ENCODE data around the gene ARMS2. TPM values are rescaled to one million over a fixed set of nuclear protein-coding genes. Genes with fewer than 3 reads are reported as not detected.

ARMS2 gene
- total RNA-seq, 1 donor: not detected

GRCh38 chr10:122445904-122446303, 8.5 kb upstream of the ARMS2 start:
- Histone ChIP-seq H3K27ac (ENCODE audit: low read depth, low read length) (no peak overlapping the region), H3K27me3 (ENCODE audit: insufficient read depth, low read length) (no peaks in the 10 kb centered on the region), H3K4me1 (ENCODE audit: insufficient read depth, low read length) (peaks cover 13% of the 10 kb centered on the region), H4K20me1 (ENCODE audit: insufficient read depth, low read length) (no peaks in the 10 kb centered on the region), H3K9me3 (ENCODE audit: low read depth, low read length) (no peaks in the 10 kb centered on the region), H3K4me2 (ENCODE audit: insufficient read depth, low read length) (no peak overlapping the region), H3K4me3 (ENCODE audit: insufficient read depth, low read length) (no peak overlapping the region), H3K36me3 (ENCODE audit: insufficient read depth, low read length) (no peaks in the 10 kb centered on the region), H3K79me2 (ENCODE audit: insufficient read depth, low read length) (no peaks in the 10 kb centered on the region), H2AFZ (ENCODE audit: low read length) (no peak overlapping the region)
- no peak for DNase-seq (ENCODE audit: insufficient read length, low spot score, missing footprints)
- TF ChIP-seq CTCF (IDR thresholded peaks at IDR 0.05; ENCODE audit: extremely low read depth, low read depth, low read length): no peak

GRCh38 chr10:122446668-122447423, 7.6 kb upstream of the ARMS2 start:
- no peak for DNase-seq (ENCODE audit: insufficient read length, low spot score, missing footprints)
- Histone ChIP-seq H3K4me3 (ENCODE audit: insufficient read depth, low read length) (no peak overlapping the region), H3K36me3 (ENCODE audit: insufficient read depth, low read length) (no peaks in the 10 kb centered on the region), H3K27me3 (ENCODE audit: insufficient read depth, low read length) (no peaks in the 10 kb centered on the region), H4K20me1 (ENCODE audit: insufficient read depth, low read length) (no peaks in the 10 kb centered on the region), H3K79me2 (ENCODE audit: insufficient read depth, low read length) (no peaks in the 10 kb centered on the region), H3K9me3 (ENCODE audit: low read depth, low read length) (no peaks in the 10 kb centered on the region), H2AFZ (ENCODE audit: low read length) (no peak overlapping the region), H3K27ac (ENCODE audit: low read depth, low read length) (no peak overlapping the region), H3K4me1 (ENCODE audit: insufficient read depth, low read length) (peaks cover 10% of the 10 kb centered on the region), H3K4me2 (ENCODE audit: insufficient read depth, low read length) (no peak overlapping the region)
- TF ChIP-seq CTCF (IDR thresholded peaks at IDR 0.05; ENCODE audit: extremely low read depth, low read depth, low read length): no peak

GRCh38 chr10:122448600-122448999, 5.9 kb upstream of the ARMS2 start:
- no peak for DNase-seq (ENCODE audit: insufficient read length, low spot score, missing footprints)
- H3K9me3 ChIP-seq (ENCODE audit: low read depth, low read length): no peaks in the 10 kb centered on the region
- no peaks in the 10 kb centered on the region for H3K27me3 ChIP-seq (ENCODE audit: insufficient read depth, low read length)
- H3K79me2 ChIP-seq (ENCODE audit: insufficient read depth, low read length): no peaks in the 10 kb centered on the region
- no peaks in the 10 kb centered on the region for H4K20me1 ChIP-seq (ENCODE audit: insufficient read depth, low read length)
- peaks cover 7% of the 10 kb centered on the region for H3K4me1 ChIP-seq (ENCODE audit: insufficient read depth, low read length)
- H3K27ac ChIP-seq (ENCODE audit: low read depth, low read length): no peak overlapping the region
- no peak overlapping the region for H3K4me2 ChIP-seq (ENCODE audit: insufficient read depth, low read length)
- no peak overlapping the region for H3K4me3 ChIP-seq (ENCODE audit: insufficient read depth, low read length)
- no peaks in the 10 kb centered on the region for H3K36me3 ChIP-seq (ENCODE audit: insufficient read depth, low read length)
- H2AFZ ChIP-seq (ENCODE audit: low read length): no peak overlapping the region
- TF ChIP-seq CTCF (IDR thresholded peaks at IDR 0.05; ENCODE audit: extremely low read depth, low read depth, low read length): no peak

- Histone ChIP-seq H2AFZ (ENCODE audit: low read length) (no peak overlapping the region), H4K20me1 (ENCODE audit: insufficient read depth, low read length) (no peaks in the 10 kb centered on the region), H3K79me2 (ENCODE audit: insufficient read depth, low read length) (no peaks in the 10 kb centered on the region), H3K4me2 (ENCODE audit: insufficient read depth, low read length) (no peak overlapping the region), H3K4me1 (ENCODE audit: insufficient read depth, low read length) (peaks cover 7% of the 10 kb centered on the region), H3K36me3 (ENCODE audit: insufficient read depth, low read length) (no peaks in the 10 kb centered on the region), H3K27me3 (ENCODE audit: insufficient read depth, low read length) (no peaks in the 10 kb centered on the region), H3K27ac (ENCODE audit: low read depth, low read length) (no peak overlapping the region), H3K4me3 (ENCODE audit: insufficient read depth, low read length) (no peak overlapping the region), H3K9me3 (ENCODE audit: low read depth, low read length) (no peaks in the 10 kb centered on the region)
- no peak for DNase-seq (ENCODE audit: insufficient read length, low spot score, missing footprints)
- TF ChIP-seq CTCF (IDR thresholded peaks at IDR 0.05; ENCODE audit: extremely low read depth, low read depth, low read length): no peak
Measured at GRCh38 chr10:122449153-122449552, 5.3 kb upstream of the ARMS2 start.
